Adrenal gland (tissue), 5 donors: ENCODE data around the gene ZMAT5.

Experiments
- CTCF ChIP-seq, 6 experiments: fragments of 450-650 bp in 4 of 6; fragments of 200-600 bp in 2 of 6; sonication (generic) in 1 of 6; IDR thresholded peaks; 1 replicate in 5 of 6; 2 replicates in 1 of 6; pipeline versions ENCODE4 v1.5.1 to v1.8.0; 2016 to 2021; ENCODE audit warnings: antibody characterized with exemption in 6 of 6, mild to moderate bottlenecking in 2 of 6, moderate library complexity in 1 of 6
- POLR2A ChIP-seq, 2 donors: fragments of 450-650 bp; IDR thresholded peaks; one replicate each; pipeline ENCODE4 v1.6.1; 2017; ENCODE audit warnings: antibody characterized with exemption in 2 of 2, mild to moderate bottlenecking in 2 of 2, moderate library complexity in 1 of 2
- donor health status: DM: no; HTN: no; CAD: no.

- TF ChIP-seq CTCF (IDR thresholded peaks at IDR 0.05) (no peak), POLR2A (IDR thresholded peaks at IDR 0.05) (no peak)
These were observed 28.5 kb downstream of the ZMAT5 start for GRCh38 chr22:29738118-29738815.
